Measurements from ENCODE around the gene AKAP13. TPM values are rescaled to one million over a fixed set of nuclear protein-coding genes. Genes with fewer than 3 reads are reported as not detected.

Gene AKAP13
- total and polyA plus RNA-seq, 2 of the 13 experiments (the other 11 are each of a cell fraction or from before 2014, with no cell fraction given): 6.7 to 27.1 TPM

GRCh38 chr15:85794598-85795336 lies 414.4 kb downstream of the AKAP13 start, which contains the start of gene KLHL25 (continued):
- no peak for TF ChIP-seq ZBTB44 (CRISPR knock-in tag; IDR thresholded peaks at IDR 0.05)
- TF ChIP-seq TFDP1 (CRISPR knock-in tag; IDR thresholded peaks at IDR 0.05; ENCODE audit: borderline replicate concordance): peak; percentile 27; the same call in 1 of the 2 replicates
- TF ChIP-seq ATF5 (CRISPR knock-in tag; IDR thresholded peaks at IDR 0.05; ENCODE audit: low read depth): no peak
- TF ChIP-seq ZNF878 (CRISPR knock-in tag; IDR thresholded peaks at IDR 0.05): no peak
- TF ChIP-seq ZNF382 (CRISPR knock-in tag; IDR thresholded peaks at IDR 0.05; ENCODE audit: borderline replicate concordance): no peak
- peak; percentile 78 for TF ChIP-seq PATZ1 (CRISPR knock-in tag; IDR thresholded peaks at IDR 0.05)
- no peak for TF ChIP-seq RFX1 (IDR thresholded peaks at IDR 0.05)
- no peak for TF ChIP-seq RFXANK (CRISPR knock-in tag; IDR thresholded peaks at IDR 0.05)
- no peak for TF ChIP-seq HIC2 (CRISPR knock-in tag; IDR thresholded peaks at IDR 0.05; ENCODE audit: low read depth)
- 0 out of 2 replicates have a peak, but pooled peaks have one; percentile 22 for TF ChIP-seq BORCS8-MEF2B (CRISPR knock-in tag; IDR thresholded peaks at IDR 0.05)
- no peak for TF ChIP-seq ZNF543 (CRISPR knock-in tag; IDR thresholded peaks at IDR 0.05)
- no peak for TF ChIP-seq MTERF4 (CRISPR knock-in tag; IDR thresholded peaks at IDR 0.05)
- peak; percentile 68; the same call in 1 of the 2 replicates for TF ChIP-seq TERF1 (CRISPR knock-in tag; IDR thresholded peaks at IDR 0.05)
- TF ChIP-seq ELF4 (CRISPR knock-in tag; IDR thresholded peaks at IDR 0.05; ENCODE audit: borderline replicate concordance): no peak
- TF ChIP-seq TBP (CRISPR knock-in tag; IDR thresholded peaks at IDR 0.05): no peak
- TF ChIP-seq ZNF367 (CRISPR knock-in tag; IDR thresholded peaks at IDR 0.05; ENCODE audit: borderline replicate concordance): no peak
